Mesodermal cell (in vitro differentiated cells): ENCODE results near the gene PSMD1.
"Not testable (repeated sequence)": the region's sequence is repeated elsewhere in the genome, so short reads cannot be mapped to it uniquely, and the experiment has no call there.

ENCODE experiments used
- H3K27ac ChIP-seq: 2 replicates; pipeline ENCODE4 v1.7.0; 2013; ENCODE audit warnings: mild to moderate bottlenecking, low read depth, low read length, moderate library complexity; ENCODE audit not compliant: severe bottlenecking
- H3K36me3 ChIP-seq: 2 replicates; pipeline ENCODE4 v1.7.1; 2013; ENCODE audit warnings: mild to moderate bottlenecking, low read length, moderate library complexity; ENCODE audit not compliant: control insufficient read depth, insufficient read depth
- H3K4me1 ChIP-seq: one replicate; pipeline ENCODE4 v1.7.1; 2013; ENCODE audit warnings: mild to moderate bottlenecking, low read length; ENCODE audit not compliant: insufficient read depth, control insufficient read depth, poor library complexity, severe bottlenecking
- H3K4me3 ChIP-seq: 2 replicates; pipeline ENCODE4 v1.7.0; 2013; ENCODE audit warnings: low read length, control low read depth, mild to moderate bottlenecking; ENCODE audit not compliant: insufficient read depth, poor library complexity, severe bottlenecking; ENCODE audit errors: extremely low read depth
- H3K9me3 ChIP-seq: 2 replicates; pipeline ENCODE4 v1.7.1; 2013; ENCODE audit warnings: mild to moderate bottlenecking, low read length, moderate library complexity; ENCODE audit not compliant: control insufficient read depth
- WGBS, 2 experiments: methylation state at CpG; one replicate each; pipeline ENCODE4 v1.1.5; 2013; ENCODE audit warnings: missing lambda C conversion rate in 2 of 2; ENCODE audit not compliant: insufficient coverage in 2 of 2; 5-methylcytosine and 5-hydroxymethylcytosine counted together

Gene PSMD1

DNA sequence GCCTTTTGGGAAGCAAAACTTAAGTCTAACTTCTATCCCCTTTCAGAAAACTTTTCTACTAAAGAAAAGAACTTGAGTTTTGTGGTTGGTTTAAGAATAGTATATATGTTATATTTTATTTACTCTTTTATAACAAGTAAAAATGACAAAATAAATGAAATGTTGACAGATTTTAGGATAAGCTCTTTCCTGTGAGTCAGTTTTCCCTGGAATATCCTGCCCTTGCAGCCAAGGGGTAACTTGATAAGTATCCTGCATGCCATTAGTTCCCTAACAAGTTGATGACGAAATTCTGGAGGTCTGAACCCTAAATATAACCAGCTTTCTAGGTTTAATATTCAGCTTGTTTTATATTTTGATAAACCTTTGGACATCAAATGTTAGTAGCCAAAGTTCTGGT lies 75.5 kb downstream of the PSMD1 start:
- peak overlapping the region; percentile 59 for H3K27ac ChIP-seq
- peaks cover 23% of the 10 kb centered on the region for H3K4me1 ChIP-seq
- H3K4me3 ChIP-seq = no peak overlapping the region
- 100% methylated on average over 1 of the region's 1 CpG; no CpG with 5 or more reads in 1 of the 2 experiments for WGBS, 2 experiments
- H3K9me3 ChIP-seq = no peaks in the 10 kb centered on the region
- peaks cover 4% of the 10 kb centered on the region for H3K36me3 ChIP-seq

DNA sequence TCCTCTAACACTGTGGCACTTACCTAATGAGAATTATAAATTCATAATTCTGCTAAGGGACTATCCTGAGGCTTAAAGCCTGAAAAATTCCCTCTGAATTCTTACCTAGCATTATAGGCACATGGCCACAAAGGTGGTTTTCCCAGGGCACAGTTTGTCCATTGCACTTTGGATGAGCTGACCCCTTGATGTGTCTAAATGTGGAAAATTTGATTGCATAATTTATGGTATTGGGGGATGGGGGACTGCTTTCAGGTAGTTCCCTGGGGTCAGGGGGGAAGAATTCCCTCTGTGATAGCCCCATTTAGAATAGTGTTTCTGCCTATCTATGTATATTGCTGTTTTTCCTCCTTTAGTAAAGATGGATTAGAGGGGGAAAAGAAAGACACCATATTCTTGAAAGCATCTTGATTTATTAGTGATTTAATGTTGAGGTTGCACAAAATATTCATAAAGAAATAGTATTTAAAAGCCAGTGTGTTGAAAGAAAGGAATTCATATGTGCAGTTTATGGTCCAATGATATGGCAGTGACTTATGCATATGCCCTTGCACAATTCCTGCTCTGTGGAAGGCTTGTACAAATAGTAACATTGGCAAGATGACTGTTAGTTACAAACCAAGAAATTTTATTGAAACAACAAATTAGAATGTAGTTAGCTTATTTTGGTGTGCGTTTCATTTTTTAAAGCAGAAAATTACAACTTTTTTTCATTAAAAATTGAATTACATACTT lies 76.9 kb downstream of the PSMD1 start:
- peaks cover 23% of the 10 kb centered on the region for H3K4me1 ChIP-seq
- no peak overlapping the region for H3K4me3 ChIP-seq
- H3K36me3 ChIP-seq = peaks cover 5% of the 10 kb centered on the region
- H3K27ac ChIP-seq = no peak overlapping the region
- WGBS, 2 experiments = no CpG with 5 or more reads among the region's 1 CpG
- no peaks in the 10 kb centered on the region for H3K9me3 ChIP-seq

DNA sequence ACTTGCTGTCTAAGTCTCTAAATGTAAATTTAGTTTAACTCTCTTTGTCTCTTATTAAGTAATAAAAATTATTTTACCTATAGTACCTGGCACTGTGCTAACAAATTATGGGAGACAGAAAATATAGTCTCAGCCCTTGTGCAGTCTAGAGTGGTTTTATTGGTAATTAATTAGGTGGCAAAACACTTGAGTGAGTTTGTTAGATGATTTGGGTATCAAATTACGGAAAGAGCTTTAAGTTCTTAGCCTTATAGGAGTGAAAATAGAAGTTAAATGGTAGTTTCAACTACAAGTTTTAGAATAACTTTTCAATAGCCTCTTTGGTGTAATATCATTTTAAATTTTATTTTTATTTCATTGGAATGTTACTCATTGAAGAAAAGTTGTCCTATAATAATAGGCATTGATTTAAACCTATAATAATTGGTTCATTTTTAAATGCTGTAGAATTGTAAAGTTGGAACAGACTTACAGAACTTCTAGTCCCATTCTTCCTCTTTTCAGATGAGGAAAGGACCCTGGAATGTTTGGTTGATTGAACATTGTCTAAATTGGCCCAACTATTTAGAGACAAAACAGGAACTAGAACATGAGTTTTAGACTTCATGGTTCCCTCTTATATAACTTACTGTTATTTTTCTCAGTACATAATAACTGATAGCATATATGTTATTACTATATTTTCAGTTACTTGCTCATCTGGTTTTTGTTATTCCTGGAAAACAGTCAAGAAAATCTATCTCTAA lies 78.4 kb downstream of the PSMD1 start:
- Histone ChIP-seq H3K9me3 (no peaks in the 10 kb centered on the region), H3K4me3 (no peak overlapping the region), H3K27ac (no peak overlapping the region), H3K36me3 (peaks cover 16% of the 10 kb centered on the region), H3K4me1 (peaks cover 23% of the 10 kb centered on the region)
- no CpG with 5 or more reads among the region's 1 CpG for WGBS, 2 experiments

DNA sequence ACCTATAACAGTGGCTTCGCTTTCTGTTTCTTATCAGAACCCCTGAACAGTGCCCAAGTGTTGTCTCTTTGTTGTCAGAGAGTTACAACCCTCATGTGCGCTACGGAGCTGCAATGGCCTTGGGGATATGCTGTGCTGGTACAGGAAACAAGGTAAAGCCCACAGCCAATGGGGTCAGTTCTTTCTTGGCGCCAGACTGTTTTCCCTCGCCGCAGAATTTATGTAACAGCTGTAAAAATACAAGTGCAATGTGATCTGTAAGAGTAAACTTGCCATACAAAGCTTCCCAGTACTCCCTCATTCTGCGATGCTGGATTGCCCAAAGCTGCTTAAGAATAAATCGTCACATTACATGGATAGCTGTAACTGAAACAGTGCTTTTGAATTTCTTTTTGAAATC lies 82.0 kb downstream of the PSMD1 start:
- H3K4me1 ChIP-seq = peaks cover 7% of the 10 kb centered on the region
- peaks cover 25% of the 10 kb centered on the region for H3K36me3 ChIP-seq
- no peak overlapping the region for H3K4me3 ChIP-seq
- no peaks in the 10 kb centered on the region for H3K9me3 ChIP-seq
- H3K27ac ChIP-seq = no peak overlapping the region
- WGBS, 2 experiments = 95 to 96% methylated on average over 4 to 8 of the region's 8 CpGs

DNA sequence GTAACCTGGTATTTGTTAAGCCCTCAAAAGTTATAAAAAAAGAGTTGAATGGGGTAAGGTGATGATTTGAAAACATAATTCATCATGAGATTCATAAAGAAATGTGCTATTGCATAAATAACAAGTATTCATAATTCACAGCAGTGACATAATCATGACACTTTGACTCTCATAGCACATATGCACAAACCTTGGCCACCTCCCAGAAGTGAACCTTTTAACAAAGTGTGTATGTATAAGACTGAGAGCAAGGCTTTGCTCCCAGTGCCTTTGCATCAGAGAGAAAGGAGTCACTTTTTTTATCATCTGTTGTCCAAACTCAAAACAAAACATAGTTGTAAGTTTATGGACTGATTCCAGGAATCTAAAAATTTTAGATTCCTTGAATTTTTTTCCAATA lies 83.1 kb downstream of the PSMD1 start:
- Histone ChIP-seq H3K4me3 (no peak overlapping the region), H3K36me3 (peaks cover 34% of the 10 kb centered on the region), H3K9me3 (no peaks in the 10 kb centered on the region), H3K4me1 (peaks cover 5% of the 10 kb centered on the region), H3K27ac (no peak overlapping the region)

DNA sequence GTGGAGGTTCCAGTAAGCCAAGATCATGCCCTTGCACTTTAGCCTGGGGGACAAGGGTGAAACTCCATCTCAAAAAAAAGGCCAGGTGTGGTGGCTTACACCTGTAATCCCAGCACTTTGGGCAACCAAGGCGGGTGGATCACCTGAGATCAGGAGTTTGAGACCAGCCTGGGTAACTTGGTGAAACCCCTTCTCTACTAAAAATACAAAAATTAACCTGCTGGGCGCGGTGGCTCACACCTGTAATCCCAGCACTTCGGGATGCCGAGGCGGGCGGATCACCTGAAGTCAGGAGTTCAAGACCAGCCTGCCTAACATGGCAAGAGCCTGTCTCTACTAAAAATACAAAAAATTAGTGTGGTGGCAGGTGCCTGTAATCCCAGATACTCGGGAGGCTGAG lies 84.1 kb downstream of the PSMD1 start:
- not testable (repeated sequence) for H3K9me3 ChIP-seq, H3K4me1 ChIP-seq, H3K27ac ChIP-seq, H3K4me3 ChIP-seq
- 92 to 97% methylated on average over 7 to 8 of the region's 8 CpGs for WGBS, 2 experiments
- peaks cover 40% of the 10 kb centered on the region for H3K36me3 ChIP-seq

DNA sequence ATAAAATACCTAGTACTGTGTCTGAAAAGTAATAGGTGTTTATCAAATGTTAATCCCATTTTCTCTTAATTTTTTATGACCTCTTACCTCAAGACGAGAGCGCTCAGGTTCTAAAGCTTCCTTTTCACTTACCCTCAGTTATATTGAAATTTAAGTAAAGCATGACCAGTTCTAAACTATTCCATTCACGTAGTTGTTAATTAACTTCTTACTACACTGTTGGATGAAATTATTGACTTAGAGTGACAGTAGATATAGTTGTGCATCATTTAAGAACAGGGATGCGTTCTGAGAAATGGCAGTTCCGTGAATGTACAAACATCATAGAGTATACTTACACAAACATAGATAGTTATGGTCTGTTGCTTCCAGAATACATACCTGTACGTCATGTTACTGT lies 88.2 kb downstream of the PSMD1 start:
- no peaks in the 10 kb centered on the region for H3K9me3 ChIP-seq
- H3K4me1 ChIP-seq = no peaks in the 10 kb centered on the region
- no CpG with 5 or more reads among the region's 6 CpGs for WGBS, 2 experiments
- peaks cover 63% of the 10 kb centered on the region for H3K36me3 ChIP-seq
- no peak overlapping the region for H3K27ac ChIP-seq
- no peak overlapping the region for H3K4me3 ChIP-seq

DNA sequence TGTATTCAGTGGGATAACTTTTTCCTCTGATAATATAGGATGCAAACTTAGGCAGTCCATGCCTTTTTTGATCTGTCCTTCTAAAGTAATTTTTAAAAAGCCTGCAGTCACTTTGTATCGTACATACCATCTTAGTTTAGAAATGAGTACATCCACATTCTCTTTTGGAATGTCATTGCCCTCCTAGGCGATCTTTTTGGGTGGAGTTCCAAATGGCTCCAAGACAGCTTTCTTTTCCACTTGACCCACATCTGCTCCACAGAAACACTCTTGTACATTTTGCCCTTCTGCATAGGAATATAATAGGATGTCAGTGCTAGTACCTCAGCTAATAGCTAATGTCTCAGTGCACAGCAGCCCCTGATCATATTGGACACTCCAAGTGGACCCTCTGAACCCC lies 90.0 kb downstream of the PSMD1 start:
- no peaks in the 10 kb centered on the region for H3K4me1 ChIP-seq
- H3K9me3 ChIP-seq = no peaks in the 10 kb centered on the region
- 82 to 100% methylated on average over 1 to 2 of the region's 2 CpGs for WGBS, 2 experiments
- H3K36me3 ChIP-seq = peaks cover 61% of the 10 kb centered on the region
- H3K27ac ChIP-seq = no peak overlapping the region
- no peak overlapping the region for H3K4me3 ChIP-seq

DNA sequence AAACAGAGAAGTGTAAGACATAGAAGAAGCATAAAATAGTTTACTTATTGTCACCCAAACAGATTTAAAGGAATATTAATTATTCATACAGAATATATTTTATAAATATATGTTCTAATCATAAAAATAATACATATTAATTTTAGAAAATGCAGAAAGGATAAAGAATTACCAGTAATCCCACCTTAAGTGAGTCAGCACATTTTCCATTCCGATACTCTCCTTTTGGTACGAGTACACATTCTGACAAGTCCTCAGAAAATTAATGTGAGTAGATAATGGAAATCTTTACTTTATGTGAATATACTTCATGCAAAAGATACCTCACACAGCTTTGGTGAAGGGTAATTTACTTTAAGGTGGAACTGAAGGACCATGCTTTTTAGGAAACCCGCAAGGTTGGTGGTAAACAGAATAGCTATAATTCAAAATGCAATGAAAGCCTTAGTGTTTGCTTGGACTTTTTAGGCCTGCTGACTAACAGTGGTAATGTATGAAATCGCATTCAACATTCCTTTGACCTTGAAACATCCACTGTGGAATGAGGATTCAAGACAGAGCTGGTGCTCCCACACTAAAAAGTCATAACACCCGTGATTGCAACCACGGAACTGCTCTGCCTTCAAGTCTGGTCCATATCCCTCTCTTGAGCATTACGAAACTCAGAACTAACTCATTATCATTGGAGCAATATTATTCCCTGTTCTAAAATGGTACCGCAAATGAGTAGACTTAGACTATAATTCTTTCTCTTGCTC lies 96.3 kb downstream of the PSMD1 start:
- H3K9me3 ChIP-seq = no peaks in the 10 kb centered on the region
- no peak overlapping the region for H3K4me3 ChIP-seq
- WGBS, 2 experiments = 100% methylated on average over 2 to 6 of the region's 8 CpGs
- no peak overlapping the region for H3K27ac ChIP-seq
- peaks cover 58% of the 10 kb centered on the region for H3K36me3 ChIP-seq
- no peaks in the 10 kb centered on the region for H3K4me1 ChIP-seq

DNA sequence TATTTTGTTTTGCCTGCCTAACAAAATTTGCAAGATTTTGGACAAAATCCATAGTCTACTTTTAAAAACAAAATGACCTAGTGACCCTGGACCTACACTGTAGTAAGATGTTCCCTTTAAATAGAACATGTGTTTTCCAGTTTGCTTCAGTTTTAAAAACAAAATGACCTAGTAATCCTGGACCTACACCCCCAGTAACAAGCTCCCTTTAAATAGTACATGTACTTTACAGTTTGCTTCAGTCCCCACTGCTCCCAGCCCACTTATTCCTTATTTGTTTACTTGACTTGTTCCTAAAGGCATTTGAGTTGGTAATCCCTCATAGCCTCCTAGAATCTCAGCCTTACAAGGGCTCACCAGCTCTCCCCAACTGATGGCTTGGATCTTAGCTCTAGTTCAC lies 102.6 kb downstream of the PSMD1 start:
- H3K9me3 ChIP-seq = no peaks in the 10 kb centered on the region
- H3K36me3 ChIP-seq = peaks cover 49% of the 10 kb centered on the region
- peaks cover 19% of the 10 kb centered on the region for H3K4me1 ChIP-seq
- H3K27ac ChIP-seq = no peak overlapping the region
- H3K4me3 ChIP-seq = no peak overlapping the region

DNA sequence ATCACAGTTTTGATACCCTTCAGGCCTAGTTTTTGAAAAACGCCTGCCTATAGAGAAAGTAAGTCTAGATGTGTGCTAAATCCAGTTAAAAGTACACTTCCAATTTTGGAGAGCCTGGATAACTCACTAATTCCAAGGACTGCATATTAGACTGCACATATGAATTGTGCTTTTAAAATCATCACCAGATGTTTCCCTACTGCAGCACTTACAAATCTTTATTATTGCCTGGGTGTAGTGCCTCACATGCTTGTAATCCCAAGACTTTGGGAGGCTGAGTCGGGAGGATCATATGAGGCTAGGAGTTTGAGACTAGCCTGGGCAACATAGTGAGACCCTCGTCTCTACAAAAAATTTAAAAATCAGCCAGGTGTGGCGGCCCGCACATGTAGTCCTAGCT lies 104.0 kb downstream of the PSMD1 start:
- Histone ChIP-seq H3K36me3 (peaks cover 51% of the 10 kb centered on the region), H3K27ac (no peak overlapping the region), H3K4me1 (peaks cover 19% of the 10 kb centered on the region), H3K9me3 (no peaks in the 10 kb centered on the region), H3K4me3 (no peak overlapping the region)
- 93 to 100% methylated on average over 4 of the region's 5 CpGs for WGBS, 2 experiments
